Effector memory CD4-positive, alpha-beta T cell (primary cell): ENCODE results near the gene NUP50.

Experiments
- DNase-seq, 3 donors: peaks; one replicate each; pipeline ENCODE4 v3.0.0-alpha.2; 2020
- H3K27ac ChIP-seq: 2 replicates; pipeline ENCODE4 v1.7.0; 2013; ENCODE audit warnings: mild to moderate bottlenecking, low read length, moderate library complexity; ENCODE audit not compliant: insufficient read depth, poor library complexity, severe bottlenecking
- H3K27me3 ChIP-seq: replicated peaks from 2 replicates; pipeline ENCODE4 v1.7.0; 2013; ENCODE audit warnings: mild to moderate bottlenecking, low read length; ENCODE audit not compliant: insufficient read depth, control insufficient read depth, poor library complexity, severe bottlenecking
- H3K36me3 ChIP-seq: 2 replicates; pipeline ENCODE4 v1.7.0; 2013; ENCODE audit warnings: mild to moderate bottlenecking, low read length, moderate library complexity; ENCODE audit not compliant: control insufficient read depth, insufficient read depth
- H3K4me1 ChIP-seq: 2 replicates; pipeline ENCODE4 v1.7.0; 2013; ENCODE audit warnings: low read length, mild to moderate bottlenecking; ENCODE audit not compliant: control insufficient read depth, insufficient read depth, poor library complexity, severe bottlenecking
- H3K4me3 ChIP-seq: 2 replicates; pipeline ENCODE4 v1.7.0; 2013; ENCODE audit warnings: low read length, low read depth, mild to moderate bottlenecking; ENCODE audit not compliant: insufficient read depth, poor library complexity, severe bottlenecking
- H3K9me3 ChIP-seq: 2 replicates; pipeline ENCODE4 v1.7.0; 2013; ENCODE audit warnings: mild to moderate bottlenecking, low read length, moderate library complexity; ENCODE audit not compliant: control insufficient read depth

Gene NUP50

GRCh38 chr22:45179276-45180049, 15.7 kb downstream of the NUP50 start:
- DNase-seq, result peak; percentile 8 to 43 (median 15)
- no peaks in the 10 kb centered on the region for H3K9me3 ChIP-seq
- peaks cover 62% of the 10 kb centered on the region for H3K36me3 ChIP-seq
- peak overlapping the region; percentile 35 for H3K27ac ChIP-seq
- no peaks in the 10 kb centered on the region for H3K27me3 ChIP-seq
- no peak overlapping the region for H3K4me3 ChIP-seq
- peaks cover 10% of the 10 kb centered on the region for H3K4me1 ChIP-seq

- H3K9me3 ChIP-seq, result no peaks in the 10 kb centered on the region
- no peak overlapping the region for H3K4me3 ChIP-seq
- no peaks in the 10 kb centered on the region for H3K27me3 ChIP-seq
- H3K4me1 ChIP-seq, result peaks cover 7% of the 10 kb centered on the region
- H3K36me3 ChIP-seq, result peaks cover 68% of the 10 kb centered on the region
- peak overlapping the region; percentile 35 for H3K27ac ChIP-seq
- DNase-seq, result no peak
Observed at GRCh38 chr22:45180146-45180679, 16.5 kb downstream of the NUP50 start.

GRCh38 chr22:45181240-45181639, 17.5 kb downstream of the NUP50 start:
- H3K27ac ChIP-seq, result no peak overlapping the region
- H3K4me1 ChIP-seq, result peaks cover under 1% of the 10 kb centered on the region
- no peak for DNase-seq
- no peaks in the 10 kb centered on the region for H3K27me3 ChIP-seq
- no peaks in the 10 kb centered on the region for H3K9me3 ChIP-seq
- H3K4me3 ChIP-seq, result no peak overlapping the region
- peaks cover 76% of the 10 kb centered on the region for H3K36me3 ChIP-seq

- H3K27ac ChIP-seq, result no peak overlapping the region
Observed at GRCh38 chr22:45181766-45182165, 18.0 kb downstream of the NUP50 start.

GRCh38 chr22:45183974-45184373, 20.2 kb downstream of the NUP50 start:
- no peaks in the 10 kb centered on the region for H3K27me3 ChIP-seq
- no peak overlapping the region for H3K4me3 ChIP-seq
- no peak for DNase-seq
- no peaks in the 10 kb centered on the region for H3K4me1 ChIP-seq
- no peak overlapping the region for H3K27ac ChIP-seq
- H3K9me3 ChIP-seq, result no peaks in the 10 kb centered on the region
- H3K36me3 ChIP-seq, result peaks cover 59% of the 10 kb centered on the region

More at GRCh38 chr22:45181766-45182165, 18.0 kb downstream of the NUP50 start:
- Histone ChIP-seq H3K4me1 (no peaks in the 10 kb centered on the region), H3K36me3 (peaks cover 73% of the 10 kb centered on the region), H3K9me3 (no peaks in the 10 kb centered on the region), H3K27me3 (no peaks in the 10 kb centered on the region), H3K4me3 (no peak overlapping the region)
- no peak for DNase-seq

- Histone ChIP-seq H3K4me1 (no peaks in the 10 kb centered on the region), H3K4me3 (no peak overlapping the region), H3K36me3 (peaks cover 48% of the 10 kb centered on the region), H3K9me3 (no peaks in the 10 kb centered on the region), H3K27me3 (no peaks in the 10 kb centered on the region), H3K27ac (no peak overlapping the region)
- no peak for DNase-seq
Observed at GRCh38 chr22:45185718-45186514, 22.2 kb downstream of the NUP50 start.

GRCh38 chr22:45187891-45188290, 24.2 kb downstream of the NUP50 start:
- H3K4me1 ChIP-seq, result no peaks in the 10 kb centered on the region
- no peaks in the 10 kb centered on the region for H3K27me3 ChIP-seq
- no peaks in the 10 kb centered on the region for H3K9me3 ChIP-seq
- H3K27ac ChIP-seq, result no peak overlapping the region
- peaks cover 32% of the 10 kb centered on the region for H3K36me3 ChIP-seq
- no peak for DNase-seq
- H3K4me3 ChIP-seq, result no peak overlapping the region

GRCh38 chr22:45188779-45189178, 25.1 kb downstream of the NUP50 start:
- Histone ChIP-seq H3K36me3 (peaks cover 25% of the 10 kb centered on the region), H3K9me3 (no peaks in the 10 kb centered on the region), H3K4me3 (no peak overlapping the region), H3K27me3 (no peaks in the 10 kb centered on the region), H3K27ac (no peak overlapping the region), H3K4me1 (no peaks in the 10 kb centered on the region)
- no peak for DNase-seq

- peaks cover 12% of the 10 kb centered on the region for H3K36me3 ChIP-seq
- H3K9me3 ChIP-seq, result no peaks in the 10 kb centered on the region
- no peaks in the 10 kb centered on the region for H3K27me3 ChIP-seq
- H3K4me1 ChIP-seq, result no peaks in the 10 kb centered on the region
- H3K27ac ChIP-seq, result no peak overlapping the region
- no peak overlapping the region for H3K4me3 ChIP-seq
- no peak for DNase-seq
Observed at GRCh38 chr22:45190202-45190872, 26.6 kb downstream of the NUP50 start.
